IPS DF 4.7 (cell line): ENCODE data around the gene SOX10.

Source experiments
- DNase-seq: peaks from one replicate; pipeline ENCODE4 v3.0.0-alpha.2; 2013; ENCODE audit warnings: low spot score; ENCODE audit errors: extremely low read depth

The SOX10 gene

DNA sequence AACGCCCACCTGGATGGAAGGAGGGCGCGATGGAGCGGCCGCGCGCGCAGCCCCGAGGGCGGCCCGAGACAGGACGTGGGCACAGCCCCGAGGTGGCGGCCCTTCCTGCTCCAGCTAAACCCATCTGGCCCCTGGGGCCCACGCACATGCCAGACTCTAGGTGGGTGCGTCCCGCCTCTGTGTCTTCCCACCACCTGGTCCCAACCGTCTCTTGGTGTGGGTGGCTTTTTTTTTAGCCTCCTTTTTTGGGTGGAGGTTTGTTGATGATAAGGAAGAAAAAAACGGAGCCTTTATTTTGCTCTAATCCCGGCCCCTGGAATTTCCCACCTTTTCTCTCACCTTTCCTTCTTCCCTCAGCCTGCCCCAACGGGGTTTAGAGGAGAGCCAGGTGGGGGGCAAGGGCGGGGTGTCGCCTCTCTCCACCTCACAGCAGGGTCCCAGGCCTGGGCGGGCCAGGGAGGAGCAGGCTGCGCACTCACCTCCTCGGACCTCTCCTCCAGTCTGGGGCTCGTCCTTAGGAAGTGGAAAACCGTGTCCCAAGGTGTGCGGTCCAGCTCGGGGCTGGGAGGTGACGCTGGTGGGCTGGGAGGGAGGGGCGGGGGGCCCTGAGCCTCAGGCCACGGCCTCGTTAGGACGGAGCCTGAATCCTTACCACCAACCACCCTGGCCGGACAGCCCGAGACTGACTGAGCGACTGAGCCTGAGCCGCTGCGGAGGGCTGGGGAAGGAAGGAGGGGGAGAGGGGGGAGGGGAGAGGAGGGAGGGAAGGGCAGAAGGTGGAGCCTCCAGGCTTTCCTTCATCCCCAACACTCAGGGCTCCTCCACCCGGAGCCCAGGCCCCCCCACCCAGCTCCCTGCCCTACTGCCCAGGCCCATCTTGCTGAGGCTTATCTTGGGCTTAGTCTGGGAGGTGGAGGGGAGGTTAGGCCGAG lies at the start of gene SOX10:
Gene SOX10 (minus strand): TSS at position 696 of the 932 bp plus-strand sequence. CDS start 771 bp downstream, outside the sequence.
- DNase-seq: no peak

DNA sequence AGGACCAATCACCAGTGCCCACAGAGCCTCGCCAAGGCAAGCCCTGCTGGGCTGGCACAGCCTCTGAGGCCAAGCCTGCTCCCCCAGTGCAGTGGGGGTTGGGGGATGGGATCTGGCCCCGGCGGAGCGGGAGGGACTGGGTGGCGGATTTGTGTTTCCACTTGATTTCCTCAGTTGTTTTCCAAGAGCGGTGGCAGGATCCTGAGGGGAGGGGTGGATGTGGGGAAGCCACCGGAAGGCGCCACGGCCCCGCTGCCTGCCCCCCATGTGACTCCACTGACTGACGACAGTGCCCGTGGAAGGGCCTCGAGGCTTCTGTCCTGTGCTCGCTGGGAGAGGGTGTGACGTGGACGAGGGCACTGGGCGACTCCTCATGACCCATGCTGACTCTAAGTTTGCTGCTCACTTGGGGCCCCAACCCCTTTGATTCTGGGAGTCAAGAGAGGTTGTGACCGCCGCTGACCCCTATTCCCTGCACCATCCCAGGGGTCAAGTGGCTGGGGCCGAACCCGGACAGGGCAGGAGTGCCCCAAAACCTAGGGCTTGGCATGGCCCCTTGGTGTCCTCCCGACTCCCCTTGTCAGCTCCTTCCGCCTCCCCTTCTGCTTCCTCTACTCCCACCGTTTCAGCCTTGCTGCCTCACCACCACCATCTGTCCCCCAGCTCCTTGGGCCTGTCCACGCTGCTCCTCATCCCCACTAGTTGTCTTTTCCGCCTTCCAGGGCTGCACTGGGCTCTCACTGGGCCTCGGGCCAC lies 49.3 kb upstream of the SOX10 start:
- DNase-seq: no peak

DNA sequence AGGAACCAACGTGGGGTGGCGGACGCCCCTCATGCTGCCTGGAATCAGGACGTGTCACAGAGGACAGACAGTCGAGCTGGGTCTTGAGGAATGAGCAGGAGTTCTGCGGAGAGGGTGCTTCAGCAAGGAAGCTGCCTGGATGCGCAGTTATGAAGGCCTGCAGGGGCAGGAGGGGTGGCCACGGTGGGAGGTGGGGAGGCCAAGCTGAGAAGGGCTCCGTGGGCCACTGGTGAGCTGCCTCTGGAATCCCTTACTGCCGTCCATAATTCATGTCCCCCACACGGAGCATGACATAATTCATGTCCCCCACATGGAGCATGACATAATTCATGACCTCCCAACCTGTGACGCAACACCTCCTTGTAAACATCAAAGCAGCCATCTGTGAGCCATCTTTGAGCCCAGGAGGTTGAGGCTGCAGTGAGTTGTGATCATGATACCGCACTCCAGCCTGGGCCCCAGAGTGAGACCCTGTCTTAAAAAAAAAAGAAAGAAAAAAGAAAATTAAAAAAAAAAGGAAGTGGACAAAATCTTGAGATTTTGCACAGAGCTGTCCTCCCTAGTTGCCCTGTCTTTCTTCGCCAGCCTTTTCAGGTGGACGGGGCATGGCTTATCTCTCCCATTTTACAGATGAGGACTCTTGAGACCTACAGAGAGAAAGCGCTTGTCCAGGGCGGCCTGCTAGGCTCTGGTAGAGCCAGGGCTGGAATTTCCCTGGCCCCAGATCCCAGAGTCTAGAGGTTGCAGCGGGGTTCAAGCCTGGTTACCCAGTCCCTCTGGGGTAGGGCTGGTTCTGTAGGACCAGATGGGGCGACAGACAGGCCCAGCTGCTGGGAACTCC lies 48.5 kb upstream of the SOX10 start:
- no peak for DNase-seq

DNA sequence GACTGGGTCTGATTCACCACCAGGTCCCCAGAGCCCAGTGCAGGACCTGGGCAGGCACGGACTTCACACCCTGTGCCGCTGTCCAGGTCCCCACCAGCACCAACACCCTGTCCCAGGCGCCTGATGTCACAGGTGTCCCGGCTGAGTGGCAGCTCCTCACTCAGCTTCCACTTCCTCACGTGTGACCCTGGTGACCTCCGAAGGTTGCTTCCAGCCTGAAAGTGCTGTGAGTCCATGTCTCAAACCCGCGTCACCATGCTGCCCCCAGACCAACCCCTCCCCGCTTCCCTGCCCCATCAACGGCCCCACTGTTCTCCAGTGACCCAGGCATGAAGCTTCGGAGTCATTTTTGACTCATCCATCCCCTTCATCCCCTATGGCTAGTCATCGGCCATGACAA lies 47.1 kb upstream of the SOX10 start:
- DNase-seq: no peak

DNA sequence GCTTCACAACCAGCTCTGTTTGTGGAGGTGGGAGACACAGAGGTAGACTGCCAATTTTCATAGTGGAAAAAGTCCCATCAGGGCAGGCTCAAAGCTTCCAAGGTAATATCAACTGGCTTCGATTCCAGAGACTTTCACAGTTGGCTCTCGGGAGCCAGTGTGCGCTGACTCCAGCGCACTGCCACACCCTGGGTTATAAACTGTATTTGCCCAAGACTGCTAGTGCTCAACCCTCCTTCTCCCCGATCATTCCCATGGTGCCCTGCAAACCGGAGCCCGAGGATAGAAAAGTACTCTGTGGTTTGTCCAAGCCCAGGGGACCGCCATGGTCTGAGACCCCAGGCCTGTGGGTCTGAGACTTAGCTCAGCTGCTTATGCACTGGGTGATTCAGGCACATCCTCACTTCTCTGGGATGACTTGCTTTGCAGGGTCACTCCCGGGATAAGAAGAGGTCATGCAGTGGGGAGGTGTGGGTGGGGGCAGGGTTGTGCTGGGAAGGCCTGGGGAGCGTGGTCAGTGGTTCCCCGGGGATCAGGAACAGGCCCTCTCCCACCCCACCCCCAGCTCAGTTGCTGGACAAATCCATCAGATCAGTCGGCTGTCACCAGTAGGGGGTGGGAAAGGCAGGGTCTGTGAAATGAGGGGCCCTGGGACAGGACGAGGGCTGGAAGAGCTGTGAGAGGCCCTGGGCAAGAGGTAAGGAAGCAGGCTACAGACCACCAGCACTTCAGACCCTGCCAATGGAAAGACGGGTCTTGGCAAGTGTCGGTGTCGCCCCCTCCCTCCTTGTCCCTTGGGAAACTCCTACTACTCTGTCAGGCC lies 46.2 kb upstream of the SOX10 start:
- DNase-seq: no peak

DNA sequence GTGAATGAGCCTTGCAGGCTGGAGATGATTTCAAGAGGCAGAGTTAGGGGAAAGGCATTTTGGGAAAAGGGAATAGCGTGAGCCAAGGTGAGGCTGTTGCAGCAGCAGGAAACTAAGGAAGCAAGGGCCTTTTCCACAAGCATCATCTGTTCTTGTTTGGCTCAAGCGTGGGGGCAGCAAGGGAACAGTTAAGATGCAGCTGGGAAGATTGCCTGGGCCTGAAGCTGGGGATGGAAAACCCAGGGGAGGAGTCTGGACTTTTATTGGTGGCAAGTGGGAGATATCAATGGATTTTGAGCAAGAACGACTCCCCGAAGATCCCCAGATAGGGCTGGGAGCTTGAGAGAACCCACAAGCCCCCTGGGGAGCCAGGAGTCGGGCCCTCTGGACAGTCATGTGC lies 45.5 kb upstream of the SOX10 start:
- no peak for DNase-seq

DNA sequence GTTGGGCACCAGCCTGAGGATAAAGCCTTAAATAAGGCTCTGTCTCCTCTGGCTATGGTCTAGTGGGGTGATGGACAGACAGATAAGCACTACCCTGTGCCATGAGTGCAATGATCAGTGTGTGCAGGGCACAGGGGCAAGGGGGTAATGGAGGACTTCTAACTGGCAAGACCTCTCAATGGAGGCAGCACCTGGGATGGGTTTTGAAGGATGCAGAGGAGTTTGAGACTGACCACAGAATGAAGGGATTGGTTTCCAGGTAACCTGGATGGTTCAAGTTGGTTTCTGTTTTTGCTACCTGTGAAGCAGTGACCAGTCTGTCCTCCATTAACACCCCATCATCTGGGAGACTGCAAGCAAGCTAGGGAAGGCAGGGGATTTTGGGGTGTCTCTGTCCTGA lies 45.0 kb upstream of the SOX10 start:
- no peak for DNase-seq

DNA sequence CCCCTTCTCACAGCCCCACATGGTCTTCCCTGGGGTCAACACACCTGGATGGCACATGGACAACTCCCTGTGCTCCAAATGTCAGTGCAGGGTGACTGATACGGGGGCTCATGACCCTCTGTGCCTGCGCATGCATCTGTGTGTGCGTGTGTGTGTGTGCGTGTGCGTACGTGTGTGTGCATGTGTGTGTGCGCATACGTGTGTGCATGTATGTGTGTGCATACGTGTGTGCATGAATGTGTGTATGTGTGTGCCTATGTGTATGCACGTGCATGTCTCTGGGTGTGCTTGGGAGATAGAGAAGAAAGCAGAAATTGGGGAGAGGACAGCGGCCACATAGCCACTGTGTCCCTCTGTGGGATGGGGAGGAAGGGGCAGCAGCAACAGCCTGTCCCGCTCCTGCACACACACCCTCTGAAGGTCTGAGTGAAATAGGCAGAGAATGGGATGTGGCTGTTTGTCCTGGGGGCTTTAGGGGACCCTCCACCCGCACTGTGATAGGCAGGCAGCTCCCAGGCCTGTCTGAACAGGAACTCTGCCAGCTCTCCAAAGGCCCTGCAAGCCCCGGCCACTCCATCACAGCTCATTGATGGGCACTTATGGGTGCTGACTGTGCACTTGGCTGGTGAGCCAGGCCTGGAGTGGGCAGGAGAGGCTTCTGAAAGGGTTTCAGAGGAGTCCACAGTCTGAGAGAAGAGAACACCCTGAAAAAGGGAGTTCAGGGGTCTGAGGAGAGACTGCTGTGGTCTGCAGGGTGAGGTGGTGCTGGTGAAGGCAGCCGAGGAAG lies 44.2 kb upstream of the SOX10 start:
- no peak for DNase-seq

DNA sequence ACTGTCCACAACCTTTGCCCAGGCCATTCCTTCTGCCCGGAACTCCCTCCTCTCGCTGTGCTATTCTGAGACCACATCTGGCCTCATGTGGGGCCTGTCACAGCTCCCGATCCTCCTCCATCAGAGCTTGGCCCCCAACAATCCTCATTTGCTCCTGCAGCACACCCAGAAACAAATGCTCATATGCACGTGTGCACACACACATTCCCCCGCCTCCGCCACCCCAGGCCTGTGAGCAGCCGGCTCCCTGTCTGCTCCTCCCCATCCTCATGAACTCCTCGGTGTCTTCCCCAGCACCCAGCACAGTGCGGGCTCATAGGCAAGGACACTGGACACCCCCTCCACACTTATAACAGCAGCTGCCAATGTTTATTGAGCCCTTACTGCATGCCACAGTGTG lies 43.1 kb upstream of the SOX10 start:
- DNase-seq: no peak

DNA sequence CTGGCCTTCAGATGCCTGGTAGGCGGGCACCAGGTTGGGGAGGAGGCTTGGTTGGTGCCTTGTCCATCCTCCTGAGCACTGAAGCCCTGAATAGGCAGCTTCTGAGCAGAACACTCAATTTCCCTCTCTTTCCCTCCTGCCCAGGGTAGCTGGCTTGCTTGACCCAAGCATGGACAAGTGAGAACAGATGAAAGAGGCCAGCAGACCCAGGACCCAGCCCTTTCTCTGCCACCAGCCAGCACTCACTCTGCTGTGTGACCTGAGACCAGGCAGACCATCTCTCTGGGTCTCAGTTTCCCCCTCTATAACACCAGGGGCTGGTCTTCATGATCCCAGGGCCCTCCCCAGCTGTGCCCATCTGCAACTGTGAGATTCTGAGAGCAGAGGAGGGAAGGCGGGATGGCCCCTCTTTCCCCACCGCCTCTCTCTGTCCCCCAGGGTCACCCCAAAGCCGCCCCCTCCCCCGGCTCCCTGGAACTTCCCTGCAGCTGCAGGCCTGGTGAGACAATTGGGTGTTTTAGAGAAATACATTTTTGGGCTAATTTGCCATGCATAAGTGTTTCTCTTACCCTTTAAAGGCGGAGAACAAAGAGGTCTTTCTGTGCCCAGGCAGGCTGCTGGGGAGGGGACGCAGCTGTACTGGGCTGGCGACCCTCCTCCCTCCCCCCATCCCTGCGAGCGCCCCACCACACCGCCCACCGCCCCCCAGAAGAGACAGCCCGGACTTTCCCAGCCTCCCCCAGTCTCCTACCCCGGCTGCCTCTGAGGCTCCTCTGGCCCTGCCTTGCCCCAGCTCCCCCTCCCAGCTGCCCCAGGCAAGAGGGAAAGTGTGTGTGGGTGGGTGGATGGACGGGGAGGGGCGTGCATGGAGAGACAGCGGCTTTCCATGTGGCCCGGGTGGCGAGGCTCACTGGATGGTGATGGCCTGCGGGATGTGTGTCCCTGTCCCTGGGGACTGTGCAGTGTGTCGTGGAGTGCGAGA lies 42.1 kb upstream of the SOX10 start:
- no peak for DNase-seq

DNA sequence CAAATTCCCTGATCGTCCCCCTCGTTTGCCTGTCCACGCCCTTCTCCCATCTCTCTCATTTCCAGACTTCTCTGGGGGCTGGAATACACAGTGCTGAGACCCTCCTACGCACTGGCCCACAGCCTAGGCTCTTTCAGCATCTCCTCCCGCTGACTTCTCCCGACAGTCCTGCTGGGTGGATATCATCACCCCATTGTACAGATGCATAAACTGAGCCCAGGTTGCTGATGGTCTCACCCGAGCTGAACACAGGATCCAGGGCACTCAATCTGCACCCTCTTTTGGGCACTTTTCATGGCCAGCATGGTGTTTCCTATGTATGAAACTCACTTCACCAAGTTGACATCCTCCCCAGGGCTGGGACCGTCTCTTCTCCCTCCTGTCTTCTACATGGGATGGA lies 41.2 kb upstream of the SOX10 start:
- no peak for DNase-seq

DNA sequence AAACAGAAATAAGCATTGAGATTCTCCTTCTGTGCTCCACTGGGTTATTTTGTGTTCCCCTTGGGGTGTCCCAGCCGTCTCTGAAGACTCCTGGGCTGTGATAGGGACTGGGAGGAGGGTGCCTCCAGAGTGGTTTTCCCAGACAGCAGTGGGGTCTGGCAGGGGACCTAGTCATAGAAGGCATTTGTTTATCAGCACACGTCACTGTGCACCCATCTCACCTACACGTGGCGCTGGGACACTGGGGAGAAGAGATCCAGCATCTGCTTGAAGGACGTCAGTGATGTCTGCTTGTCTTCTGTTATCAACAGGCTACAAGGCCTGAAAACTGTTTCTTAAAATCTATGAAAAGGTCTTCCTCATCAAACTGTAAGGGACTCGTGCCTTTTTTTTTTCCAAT lies 38.7 kb upstream of the SOX10 start:
- DNase-seq: no peak

DNA sequence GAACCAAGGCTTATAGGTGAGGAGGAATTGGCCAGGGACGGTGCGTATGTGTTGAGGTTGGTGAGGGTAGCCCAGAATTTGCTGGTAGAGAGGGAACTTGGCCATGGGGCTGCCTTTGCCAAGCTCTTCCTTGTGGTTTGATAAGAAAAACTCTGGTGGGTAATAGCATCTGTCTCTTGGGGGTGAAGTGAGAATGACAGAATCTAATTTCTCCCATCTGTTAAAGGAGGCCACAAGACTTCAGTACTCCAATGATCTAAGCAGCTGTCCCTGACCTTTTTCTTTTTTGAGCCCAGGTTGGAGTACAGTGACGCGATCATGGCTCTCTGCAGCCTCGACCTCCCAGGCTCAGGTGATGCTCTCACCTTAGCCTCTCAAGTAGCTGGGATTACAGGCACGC lies 36.9 kb upstream of the SOX10 start:
- no peak for DNase-seq

DNA sequence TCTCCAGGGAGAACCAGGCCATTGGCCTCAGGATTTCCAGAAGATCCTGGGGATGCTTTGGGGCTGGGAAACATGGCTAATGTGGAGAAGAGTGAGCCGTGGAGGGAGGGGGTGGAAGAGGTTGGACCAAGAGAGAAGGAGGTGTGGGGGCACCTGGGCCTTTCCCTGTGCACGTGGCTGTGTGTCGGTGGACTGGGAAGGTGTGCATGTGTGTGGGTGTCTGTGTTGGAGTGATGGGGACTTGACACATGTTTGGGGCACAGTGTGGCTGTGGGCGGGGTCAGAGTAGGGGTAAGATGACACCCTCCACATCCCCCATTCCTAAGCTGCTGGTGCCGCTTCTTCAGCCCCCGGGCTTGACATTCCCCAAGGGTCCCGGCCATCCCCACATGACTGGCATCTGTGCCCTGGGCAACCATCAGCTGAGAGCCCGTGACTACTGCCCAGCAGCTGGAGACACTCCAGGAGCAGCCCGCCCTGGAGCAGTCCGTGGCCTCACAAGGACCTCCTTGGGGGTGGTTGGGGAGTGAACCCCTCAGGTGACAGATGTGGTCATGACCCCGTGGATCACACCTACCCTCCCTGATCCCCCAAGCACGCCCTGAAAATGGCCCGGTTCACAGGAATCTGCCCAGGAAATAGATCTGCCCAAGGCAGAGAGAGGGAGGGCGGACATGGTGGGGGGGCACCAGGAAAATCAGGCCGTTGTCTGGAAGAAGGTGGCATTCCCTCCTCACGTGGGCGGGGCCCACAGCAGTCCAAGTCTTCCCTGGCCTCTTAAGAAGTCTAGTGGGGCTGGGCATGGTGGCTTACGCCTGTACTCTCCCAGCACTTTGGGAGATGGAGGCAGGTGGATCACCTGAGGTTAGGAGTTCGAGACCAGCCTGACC lies 34.8 kb upstream of the SOX10 start:
- no peak for DNase-seq

DNA sequence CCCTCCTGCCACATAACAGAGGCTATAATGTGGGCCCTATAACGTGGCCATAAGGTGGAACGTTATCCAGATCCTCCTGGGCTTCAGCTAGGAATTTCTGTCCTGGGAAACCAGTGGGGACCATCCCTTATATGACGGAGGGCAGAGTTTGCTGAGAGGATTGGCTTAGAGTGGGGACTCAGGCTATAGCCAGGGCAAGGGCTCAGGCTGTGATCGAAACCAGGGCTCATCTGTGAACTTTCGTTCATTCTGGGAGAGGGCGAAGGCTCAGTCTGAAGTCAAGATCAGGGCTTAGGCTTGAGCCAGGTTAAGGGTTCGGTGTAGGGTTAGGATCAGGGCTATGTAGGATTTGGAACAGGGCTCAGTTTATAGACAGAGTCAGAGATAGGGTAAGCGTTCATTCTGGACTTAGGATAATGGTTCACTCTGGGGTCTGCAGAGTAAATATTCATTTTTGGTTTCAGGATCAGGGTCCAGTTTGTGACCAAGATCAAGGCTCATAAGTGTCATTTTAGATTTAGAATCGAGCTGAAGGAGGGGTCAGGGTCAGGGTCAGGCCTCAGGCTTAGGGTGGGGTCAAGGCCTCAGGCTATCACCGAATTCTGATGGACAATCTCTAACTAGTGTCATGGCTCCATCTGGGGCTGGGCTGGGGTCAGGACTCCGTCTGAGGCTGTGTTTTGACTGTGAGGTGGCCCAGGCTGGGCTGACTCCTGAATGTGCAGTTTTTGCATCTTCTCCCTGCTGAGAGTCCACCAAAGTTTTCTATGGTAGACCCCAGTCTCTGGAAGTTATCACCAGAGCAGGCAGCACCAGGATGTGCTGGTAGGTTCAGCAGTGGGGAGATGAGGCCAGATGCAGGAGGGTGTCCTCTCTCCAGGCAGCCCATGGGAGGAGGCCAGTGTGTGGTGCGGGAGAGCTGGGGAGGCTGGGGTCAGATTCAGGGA lies 33.9 kb upstream of the SOX10 start:
- DNase-seq: no peak

DNA sequence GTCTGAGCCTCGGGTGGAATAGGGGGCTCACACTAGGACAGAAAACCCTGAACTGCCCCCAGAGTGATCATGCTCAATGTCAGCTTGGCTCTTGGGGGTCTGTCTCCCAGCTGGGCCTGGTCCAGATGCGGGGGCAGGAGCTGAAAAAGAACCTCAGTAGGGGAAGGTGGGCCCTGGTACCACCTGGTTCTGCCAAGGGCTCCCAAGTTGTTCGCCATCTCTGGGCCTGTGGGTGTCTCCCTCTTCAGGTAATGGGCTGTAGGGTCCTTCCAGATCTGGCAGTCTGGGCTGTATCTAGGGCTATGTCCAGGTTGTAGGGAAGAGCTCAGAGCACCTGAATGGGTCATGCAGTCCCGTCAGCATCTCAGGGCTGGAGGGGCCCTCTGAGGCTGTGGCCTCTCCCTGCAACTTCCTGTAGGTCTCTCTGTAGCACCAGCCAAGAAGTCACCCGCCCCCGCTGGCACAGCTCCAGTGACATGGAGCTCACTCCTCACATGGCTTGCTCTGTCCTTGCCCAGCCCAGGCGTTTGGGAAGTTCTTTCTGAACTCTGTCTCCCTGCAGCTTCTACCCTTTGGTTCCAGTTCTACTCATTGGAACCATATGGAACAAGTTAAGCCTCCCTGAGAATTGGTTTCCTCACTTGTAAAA lies 33.0 kb upstream of the SOX10 start:
- DNase-seq: no peak
